HEK293T (cell line): ENCODE results near the gene NOX3.

Source experiments
- ARNT ChIP-seq: fragments of 450-650 bp; IDR thresholded peaks from 2 replicates; pipeline ENCODE4 v1.6.1; 2017; ENCODE audit warnings: mild to moderate bottlenecking
- ELF4 ChIP-seq: fragments of 450-650 bp; IDR thresholded peaks from 2 replicates; pipeline ENCODE4 v1.6.1; 2017; ENCODE audit warnings: antibody characterized with exemption
- FOXA1 ChIP-seq: fragments of 450-650 bp; IDR thresholded peaks from 2 replicates; pipeline ENCODE4 v1.6.1; 2016; ENCODE audit warnings: mild to moderate bottlenecking
- FOXM1 ChIP-seq: fragments of 450-650 bp; IDR thresholded peaks from 2 replicates; pipeline ENCODE4 v1.6.1; 2017; ENCODE audit warnings: mild to moderate bottlenecking, borderline replicate concordance
- HDGF ChIP-seq: fragments of 450-650 bp; IDR thresholded peaks from 2 replicates; pipeline ENCODE4 v1.6.1; 2017; ENCODE audit warnings: antibody characterized with exemption, borderline replicate concordance
- NFRKB ChIP-seq: fragments of 450-650 bp; IDR thresholded peaks from 2 replicates; pipeline ENCODE4 v1.6.1; 2016; ENCODE audit warnings: mild to moderate bottlenecking, moderate library complexity
- SUZ12 ChIP-seq: fragments of 450-650 bp; IDR thresholded peaks from 2 replicates; pipeline ENCODE4 v1.6.1; 2016; ENCODE audit warnings: mild to moderate bottlenecking
- ZNF384 ChIP-seq: fragments of 450-650 bp; IDR thresholded peaks from 2 replicates; pipeline ENCODE4 v1.6.1; 2016
- TF ChIP-seq, protein P1 (sequence below): fragments of 450-650 bp; IDR thresholded peaks from 2 replicates; pipeline ENCODE4 v1.6.1; 2016

DNA sequence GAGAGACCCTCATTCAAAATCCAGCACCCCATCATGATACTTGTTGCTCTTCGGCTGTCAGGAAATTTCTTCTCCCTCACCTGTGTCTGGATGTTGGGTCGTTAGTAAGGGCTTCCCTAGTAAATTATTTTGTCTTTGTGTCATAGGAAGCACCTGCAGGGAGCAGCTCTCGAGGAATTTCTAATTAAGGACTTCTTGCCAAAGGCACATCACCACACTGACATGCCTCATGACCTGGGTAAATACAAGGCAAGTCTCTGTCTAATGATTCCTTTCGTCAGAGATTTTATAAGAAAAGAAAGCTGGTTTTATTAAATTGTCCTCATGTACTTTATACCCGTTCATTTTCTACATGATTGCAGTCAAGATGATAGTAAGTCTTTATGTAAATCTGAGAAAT, at the start of gene NOX3:
- TF ChIP-seq ELF4 = no peak
- TF ChIP-seq SUZ12 = no peak
- no peak for TF ChIP-seq NFRKB
- TF ChIP-seq FOXA1 = no peak
- no peak for TF ChIP-seq ARNT
- TF ChIP-seq FOXM1 = no peak
- no peak for TF ChIP-seq HDGF
- no peak for TF ChIP-seq ZNF384
- TF ChIP-seq, protein P1, sequence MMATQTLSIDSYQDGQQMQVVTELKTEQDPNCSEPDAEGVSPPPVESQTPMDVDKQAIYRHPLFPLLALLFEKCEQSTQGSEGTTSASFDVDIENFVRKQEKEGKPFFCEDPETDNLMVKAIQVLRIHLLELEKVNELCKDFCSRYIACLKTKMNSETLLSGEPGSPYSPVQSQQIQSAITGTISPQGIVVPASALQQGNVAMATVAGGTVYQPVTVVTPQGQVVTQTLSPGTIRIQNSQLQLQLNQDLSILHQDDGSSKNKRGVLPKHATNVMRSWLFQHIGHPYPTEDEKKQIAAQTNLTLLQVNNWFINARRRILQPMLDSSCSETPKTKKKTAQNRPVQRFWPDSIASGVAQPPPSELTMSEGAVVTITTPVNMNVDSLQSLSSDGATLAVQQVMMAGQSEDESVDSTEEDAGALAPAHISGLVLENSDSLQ = no peak
